ENCODE results near the gene NAGPA.
"Not testable (repeated sequence)": the region's sequence is repeated elsewhere in the genome, so short reads cannot be mapped to it uniquely, and the experiment has no call there.

The NAGPA gene, protein sequence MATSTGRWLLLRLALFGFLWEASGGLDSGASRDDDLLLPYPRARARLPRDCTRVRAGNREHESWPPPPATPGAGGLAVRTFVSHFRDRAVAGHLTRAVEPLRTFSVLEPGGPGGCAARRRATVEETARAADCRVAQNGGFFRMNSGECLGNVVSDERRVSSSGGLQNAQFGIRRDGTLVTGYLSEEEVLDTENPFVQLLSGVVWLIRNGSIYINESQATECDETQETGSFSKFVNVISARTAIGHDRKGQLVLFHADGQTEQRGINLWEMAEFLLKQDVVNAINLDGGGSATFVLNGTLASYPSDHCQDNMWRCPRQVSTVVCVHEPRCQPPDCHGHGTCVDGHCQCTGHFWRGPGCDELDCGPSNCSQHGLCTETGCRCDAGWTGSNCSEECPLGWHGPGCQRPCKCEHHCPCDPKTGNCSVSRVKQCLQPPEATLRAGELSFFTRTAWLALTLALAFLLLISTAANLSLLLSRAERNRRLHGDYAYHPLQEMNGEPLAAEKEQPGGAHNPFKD

GRCh38 chr16:5033256-5034166 is at the start of gene NAGPA:
Gene NAGPA, minus strand, starts transcription at chr16:5033935. Its CDS starts 21 bp downstream, at chr16:5033914.
- peak; percentile 76 for DNase-seq (ENCODE audit: low read depth)

DNA sequence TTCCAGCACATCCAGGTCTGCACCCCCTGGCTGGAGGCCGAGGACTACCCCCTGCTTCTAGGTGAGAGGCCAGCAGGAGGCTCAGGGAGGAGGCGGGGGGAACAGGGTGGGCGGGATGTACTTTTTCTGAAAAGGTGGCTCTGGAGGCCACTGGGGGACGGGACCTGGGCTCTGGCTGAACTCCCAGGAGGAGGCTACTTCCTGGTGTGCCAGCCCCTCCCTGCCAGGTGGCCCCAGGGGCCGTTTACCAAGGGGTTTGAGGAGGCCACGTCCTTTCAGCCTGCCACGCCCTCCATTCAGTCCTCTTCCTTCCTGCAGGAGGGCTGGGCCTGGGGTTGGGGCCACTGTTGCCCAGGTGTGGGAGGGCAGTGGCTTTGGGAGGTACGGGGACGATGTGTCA is 47.3 kb upstream of the NAGPA start:
- DNase-seq (ENCODE audit: low read depth) = not testable (repeated sequence)

DNA sequence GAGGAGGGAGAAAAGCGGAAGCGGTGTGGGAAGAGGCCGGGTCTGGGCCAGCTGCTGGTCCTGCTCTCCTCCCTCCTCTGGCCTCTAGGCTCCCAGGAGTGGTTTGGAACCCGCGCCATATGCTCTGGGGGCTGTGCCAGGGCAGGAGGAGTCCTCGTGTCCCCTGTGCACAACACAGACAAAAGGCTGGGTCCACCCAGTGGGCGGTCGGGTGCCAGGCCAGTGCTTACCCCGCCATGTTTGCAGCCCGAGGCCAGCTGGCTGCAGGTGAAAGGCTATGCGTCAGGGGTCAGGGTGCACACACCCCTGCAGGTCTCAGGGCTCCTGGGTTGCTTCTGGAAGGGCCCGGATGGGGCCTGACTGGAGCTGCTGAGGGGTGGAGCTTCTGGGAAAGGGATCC is 46.7 kb upstream of the NAGPA start:
- not testable (repeated sequence) for DNase-seq (ENCODE audit: low read depth)

- DNase-seq (ENCODE audit: low read depth) = no peak
These were observed 44.9 kb upstream of the NAGPA start for GRCh38 chr16:5078626-5079025.

- no peak for DNase-seq (ENCODE audit: low read depth)
These were observed 43.6 kb upstream of the NAGPA start for GRCh38 chr16:5077304-5077703.

- DNase-seq (ENCODE audit: low read depth) = no peak
These were observed 41.9 kb upstream of the NAGPA start for GRCh38 chr16:5075637-5076036.

- not testable (repeated sequence) for DNase-seq (ENCODE audit: low read depth)
These were observed 40.0 kb upstream of the NAGPA start for GRCh38 chr16:5073771-5074170.

DNA sequence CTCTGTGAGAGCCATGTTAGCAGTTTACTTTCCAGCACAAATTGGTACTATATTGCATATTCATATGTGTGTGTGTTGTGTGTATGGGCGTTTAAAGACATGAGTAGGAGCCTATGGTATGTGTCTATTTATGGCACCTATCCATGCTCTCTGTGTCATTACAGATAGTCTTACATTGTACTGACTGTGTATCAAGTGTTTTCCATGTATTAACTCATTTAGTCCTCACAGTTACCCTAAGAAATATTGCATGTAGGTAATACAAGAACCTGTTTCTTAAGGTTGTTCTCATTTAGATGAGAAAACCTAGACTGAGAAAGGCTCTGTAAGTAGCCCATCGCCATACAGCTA is 39.5 kb upstream of the NAGPA start:
- no peak for DNase-seq (ENCODE audit: low read depth)

GRCh38 chr16:5072334-5073278 is 38.9 kb upstream of the NAGPA start:
- no peak for DNase-seq (ENCODE audit: low read depth)

DNA sequence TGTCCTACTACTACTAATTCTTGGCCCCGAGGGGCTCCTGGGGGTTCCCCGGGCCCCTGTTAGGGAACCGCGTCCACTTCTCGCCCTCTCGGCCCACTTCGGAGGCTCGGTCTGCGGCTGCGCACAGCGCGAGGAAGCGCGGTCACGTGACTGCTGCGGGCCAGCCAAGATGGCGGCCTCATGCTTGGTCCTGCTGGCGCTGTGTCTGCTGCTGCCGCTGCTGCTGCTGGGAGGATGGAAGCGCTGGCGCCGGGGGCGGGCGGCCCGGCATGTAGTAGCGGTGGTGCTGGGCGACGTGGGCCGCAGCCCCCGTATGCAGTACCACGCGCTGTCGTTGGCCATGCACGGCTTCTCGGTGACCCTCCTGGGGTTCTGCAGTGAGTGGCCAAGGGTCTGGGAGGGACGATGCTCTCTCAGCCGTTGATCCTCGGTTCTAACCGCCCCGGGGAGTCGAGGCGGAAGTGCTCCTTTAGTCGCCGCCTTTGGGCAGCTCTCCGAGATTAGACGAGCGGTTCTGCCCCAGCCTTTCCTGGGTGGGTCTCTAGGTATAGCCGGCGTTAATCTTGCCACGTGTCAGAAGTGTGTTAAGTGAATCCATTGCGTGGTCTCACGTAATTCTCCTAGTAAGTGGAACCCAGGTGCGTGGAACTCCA is 38.1 kb upstream of the NAGPA start, which contains the start of gene ALG1:
Gene ALG1 (plus strand): TSS at position 163 of the 653 bp plus-strand sequence. CDS start 7 bp downstream, at position 170.
- DNase-seq (ENCODE audit: low read depth) = peak; percentile 83

DNA sequence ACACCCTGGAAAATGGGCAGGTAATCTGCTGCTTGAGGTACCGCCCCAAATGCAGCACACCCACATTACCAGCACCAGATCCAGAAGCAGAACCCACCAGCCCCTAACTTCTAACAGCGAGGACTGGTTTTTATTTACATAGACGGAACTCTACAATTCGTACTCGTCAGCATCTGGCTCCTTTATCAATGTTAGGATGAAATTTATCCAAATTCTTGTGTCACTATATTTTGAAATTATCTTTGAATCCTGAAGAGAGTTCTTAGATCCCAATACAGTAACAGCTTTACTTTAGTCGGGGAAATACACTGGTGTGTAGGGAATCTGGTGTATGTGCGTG is 37.6 kb upstream of the NAGPA start:
- no peak for DNase-seq (ENCODE audit: low read depth)

DNA sequence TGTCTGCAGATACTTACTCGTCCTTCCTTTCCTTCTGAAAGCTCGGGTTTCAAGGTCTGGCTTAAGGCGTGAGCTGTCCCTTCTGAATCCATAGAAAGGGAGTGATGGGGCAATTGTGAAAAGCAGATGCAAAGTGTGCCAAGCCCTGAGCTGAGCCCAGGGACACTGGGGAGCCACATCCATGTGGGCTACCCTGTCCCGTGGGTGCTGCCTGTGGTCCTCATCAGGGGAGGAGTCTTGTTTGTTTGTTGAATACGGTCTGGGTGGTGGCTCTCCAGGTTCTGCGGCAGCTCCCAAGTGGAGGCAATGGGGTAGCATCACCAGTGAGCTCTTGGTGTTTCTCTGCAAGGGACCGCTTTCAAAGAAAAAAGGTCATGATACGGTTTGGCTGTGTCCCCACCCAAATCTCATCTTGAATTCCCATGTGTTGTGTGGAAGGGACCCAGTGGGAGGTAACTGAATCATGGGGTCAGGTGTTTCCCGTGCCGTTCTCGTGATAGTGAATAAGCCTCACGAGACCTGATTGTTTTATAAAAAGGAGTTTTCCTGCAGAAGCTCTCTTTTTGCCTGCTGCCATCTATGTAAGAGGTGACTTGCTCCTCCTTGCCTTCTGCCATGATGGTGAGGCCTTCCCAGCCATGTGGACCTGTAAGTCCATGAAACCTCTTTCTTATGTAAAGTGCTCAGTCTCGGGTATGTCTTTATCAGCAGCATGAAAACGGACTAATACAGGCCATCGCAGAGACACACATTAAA is 36.9 kb upstream of the NAGPA start:
- DNase-seq (ENCODE audit: low read depth) = no peak

DNA sequence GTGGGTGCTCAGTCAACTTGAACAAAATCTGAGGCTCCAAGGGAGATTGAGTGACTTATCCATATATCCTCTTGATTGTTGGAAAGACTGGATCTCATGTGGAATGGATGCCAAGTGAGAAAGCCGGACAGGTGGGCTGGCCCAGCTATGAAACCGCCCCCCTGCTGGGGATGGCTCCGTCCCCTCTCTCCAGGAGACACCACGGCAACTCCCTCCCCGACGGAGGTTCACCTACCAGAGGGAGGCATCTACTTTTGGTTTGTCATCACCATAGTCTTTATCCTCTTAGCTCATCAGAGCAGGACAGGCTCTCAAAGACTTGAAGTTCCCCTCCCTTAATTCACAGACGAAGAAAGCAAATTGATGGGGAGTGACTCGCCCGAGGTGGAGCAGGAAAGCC is 36.1 kb upstream of the NAGPA start:
- no peak for DNase-seq (ENCODE audit: low read depth)

DNA sequence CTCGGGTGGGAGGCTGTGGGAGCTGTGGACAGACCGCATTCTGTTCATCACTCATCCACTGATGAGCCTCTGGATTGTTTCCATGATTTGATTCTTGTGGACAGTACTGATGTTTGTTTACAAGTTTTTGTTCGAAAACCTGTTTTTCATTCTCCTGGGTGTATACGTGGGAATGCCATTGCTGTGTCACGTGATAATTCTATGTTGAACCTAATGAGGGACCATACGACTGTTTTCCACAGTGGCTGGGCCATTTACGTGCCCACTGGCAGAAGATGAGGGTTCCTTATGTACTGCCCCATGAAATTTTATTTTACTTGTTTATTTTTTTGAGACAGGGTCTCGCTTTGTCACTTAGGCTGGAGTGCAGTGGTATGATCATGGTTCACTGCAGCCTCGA is 35.3 kb upstream of the NAGPA start:
- no peak for DNase-seq (ENCODE audit: low read depth)

DNA sequence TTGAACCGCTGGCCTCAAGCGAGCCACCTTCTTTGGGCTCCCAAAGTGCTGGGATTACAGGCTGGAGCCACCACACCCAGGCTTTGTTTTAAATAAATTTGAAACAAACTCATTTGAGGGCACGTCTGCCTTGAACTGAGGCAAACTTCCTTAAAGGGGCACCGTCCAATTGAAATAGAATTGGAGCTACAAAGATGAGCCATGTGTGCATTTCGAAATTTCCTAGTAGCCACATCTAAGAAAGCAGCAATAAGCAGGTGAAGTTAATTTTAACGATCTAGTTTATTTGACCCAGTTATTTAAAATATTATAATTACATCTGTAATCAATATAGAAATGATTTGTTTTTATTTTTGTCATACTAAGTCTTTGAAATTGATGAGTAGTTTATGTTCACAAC is 32.8 kb upstream of the NAGPA start:
- no peak for DNase-seq (ENCODE audit: low read depth)

DNA sequence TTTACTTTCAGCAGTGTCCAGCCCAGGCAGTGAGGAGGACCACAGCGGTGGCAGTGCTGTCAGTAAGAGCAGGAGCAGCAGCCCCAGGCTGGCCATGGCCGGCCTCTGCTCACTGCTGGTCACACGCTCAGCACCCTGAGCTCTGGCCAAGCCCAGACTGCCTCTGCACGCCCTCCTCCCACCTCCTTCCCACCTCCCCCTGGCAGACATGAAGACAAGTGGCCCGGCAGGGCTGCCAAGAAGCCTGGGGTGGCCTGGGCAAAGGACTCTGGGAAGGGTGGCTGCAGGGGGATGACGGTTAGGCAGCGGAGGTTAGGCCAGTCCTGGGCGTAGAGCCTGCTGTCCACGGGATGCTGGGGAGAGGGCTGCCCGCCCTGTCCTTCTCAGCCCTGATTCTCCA is 32.1 kb upstream of the NAGPA start, which contains the start of gene C16orf89:
Gene C16orf89 (minus strand): TSS at position 144 of the 400 bp plus-strand sequence. CDS start 48 bp downstream, at position 96.
- DNase-seq (ENCODE audit: low read depth) = no peak

GRCh38 chr16:5065326-5065725 is 31.6 kb upstream of the NAGPA start:
- DNase-seq (ENCODE audit: low read depth) = no peak

GRCh38 chr16:5064915-5065314 is 31.2 kb upstream of the NAGPA start:
- DNase-seq (ENCODE audit: low read depth) = no peak

DNA sequence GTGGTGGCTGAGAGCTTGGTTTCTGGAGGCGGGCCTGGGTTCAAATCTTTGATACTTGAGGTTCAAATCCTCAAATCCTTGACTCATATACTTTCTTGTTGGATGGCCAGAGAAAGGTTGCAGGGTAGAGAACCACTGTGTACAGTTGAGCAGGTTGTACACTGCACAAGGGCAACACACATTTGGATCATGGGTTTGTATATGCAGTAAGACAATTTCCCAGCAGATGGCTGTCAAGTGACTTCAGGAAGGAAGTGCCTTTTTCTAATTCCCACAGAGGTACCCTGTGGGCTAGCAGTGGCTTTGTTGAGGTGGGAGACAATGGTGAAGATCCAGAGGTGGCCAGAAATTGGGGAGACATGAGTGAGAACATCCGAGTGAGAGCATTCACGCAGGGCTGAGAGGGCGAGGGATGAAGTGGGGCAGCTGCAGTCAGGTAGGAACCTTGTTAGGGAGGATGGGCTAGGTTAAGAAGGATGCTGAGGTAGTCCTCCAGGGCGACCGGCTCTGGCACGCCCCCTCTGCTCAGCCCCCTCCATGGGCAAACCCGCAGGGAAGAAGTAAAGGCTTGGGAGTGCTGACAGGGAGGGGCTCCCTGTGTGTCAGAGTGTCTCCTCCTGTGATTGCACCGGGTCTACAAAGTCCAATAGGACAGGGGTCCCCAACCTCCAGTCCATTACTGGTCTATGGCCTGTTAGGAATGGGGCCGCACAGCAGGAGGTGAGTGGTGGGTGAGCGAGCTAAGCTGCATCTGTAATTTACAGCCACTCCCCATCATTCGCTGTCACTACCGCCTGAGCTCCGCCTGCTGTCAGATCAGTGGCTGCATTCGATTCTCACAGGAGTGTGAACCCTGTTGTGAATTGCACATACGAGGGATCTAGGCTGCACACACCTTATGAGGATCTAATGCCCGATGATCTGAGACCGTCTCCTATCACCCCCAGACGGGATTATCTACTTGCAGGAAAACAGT is 29.3 kb upstream of the NAGPA start:
- DNase-seq (ENCODE audit: low read depth) = no peak

Measured in activated T-helper 9 cell treated with anti-CD3 and anti-CD28 coated beads, Interleukin-2, amount 50 U/mL, for 16 hours (primary cell).